CD14-positive monocyte (primary cell): ENCODE data around the gene CCNH. TPM values are rescaled to one million over a fixed set of nuclear protein-coding genes. Genes with fewer than 3 reads are reported as not detected.

Experiments
- DNase-seq, 3 donors: peaks; one replicate each; pipeline ENCODE4 v3.0.0-alpha.2; 2011 to 2022
- H2AFZ ChIP-seq: 2 replicates; pipeline ENCODE4 v1.6.0; 2012; ENCODE audit warnings: mild to moderate bottlenecking, low read depth, low read length, inconsistent platforms; ENCODE audit not compliant: insufficient read depth, poor library complexity, severe bottlenecking
- H3K27ac ChIP-seq, 2 donors: 1 replicate in 1 of 2; 2 replicates in 1 of 2; pipeline ENCODE4 v1.5.1; 2012 to 2013; ENCODE audit warnings: low read length in 2 of 2, control low read depth in 1 of 2, inconsistent platforms in 1 of 2, low read depth in 1 of 2, mild to moderate bottlenecking in 1 of 2
- H3K27me3 ChIP-seq, 2 donors: one replicate each; pipeline versions ENCODE4 v1.6.0 to v1.6.1; 2011 to 2013; ENCODE audit warnings: low read length in 2 of 2; ENCODE audit not compliant: control insufficient read depth in 2 of 2, insufficient read depth in 2 of 2
- H3K36me3 ChIP-seq, 2 donors: replicated peaks in 1 of 2; 1 replicate in 1 of 2; 2 replicates in 1 of 2; pipeline versions ENCODE4 v1.5.1 to v1.6.1; 2012 to 2013; ENCODE audit warnings: low read length in 2 of 2, control low read depth in 1 of 2, inconsistent platforms in 1 of 2, mild to moderate bottlenecking in 1 of 2; ENCODE audit not compliant: insufficient read depth in 2 of 2, control insufficient read depth in 1 of 2
- H3K4me1 ChIP-seq, 2 donors: 1 replicate in 1 of 2; 2 replicates in 1 of 2; pipeline versions ENCODE4 v1.5.1 to v1.6.1; 2012 to 2013; ENCODE audit warnings: low read length in 2 of 2, control low read depth in 1 of 2, inconsistent platforms in 1 of 2, mild to moderate bottlenecking in 1 of 2, moderate library complexity in 1 of 2; ENCODE audit not compliant: insufficient read depth in 2 of 2, control insufficient read depth in 1 of 2
- H3K4me2 ChIP-seq: replicated peaks from 2 replicates; pipeline ENCODE3; 2012; ENCODE audit warnings: low read length, moderate library complexity, mild to moderate bottlenecking; ENCODE audit not compliant: poor library complexity, severe bottlenecking; ENCODE audit errors: extremely low read depth
- H3K4me3 ChIP-seq, 3 experiments: fragments of 200-600 bp in 1 of 3; sonication (generic) in 1 of 3; replicated peaks in 1 of 3; 1 replicate in 2 of 3; 2 replicates in 1 of 3; pipeline ENCODE4 v1.5.1; 2011 to 2013; ENCODE audit warnings: low read length in 3 of 3, mild to moderate bottlenecking in 3 of 3, control low read depth in 2 of 3, low read depth in 2 of 3, inconsistent platforms in 1 of 3, moderate library complexity in 1 of 3
- H3K79me2 ChIP-seq: 2 replicates; pipeline ENCODE4 v1.6.0; 2012; ENCODE audit warnings: mild to moderate bottlenecking, control low read depth, inconsistent platforms, low read length, moderate library complexity; ENCODE audit not compliant: insufficient read depth
- H3K9ac ChIP-seq: 2 replicates; pipeline ENCODE4 v1.6.0; 2017; ENCODE audit warnings: low read length, mild to moderate bottlenecking; ENCODE audit not compliant: insufficient read depth, poor library complexity, severe bottlenecking
- H3K9me3 ChIP-seq, 2 donors: replicated peaks in 1 of 2; 1 replicate in 1 of 2; 2 replicates in 1 of 2; pipeline versions ENCODE4 v1.5.1 to v1.6.1; 2012 to 2013; ENCODE audit warnings: low read length in 2 of 2, control low read depth in 1 of 2; ENCODE audit not compliant: control insufficient read depth in 1 of 2, insufficient read depth in 1 of 2
- H4K20me1 ChIP-seq: 2 replicates; pipeline ENCODE4 v1.6.0; 2012; ENCODE audit warnings: mild to moderate bottlenecking, low read length, control low read depth, moderate library complexity; ENCODE audit not compliant: insufficient read depth
- H3K27ac Mint-ChIP-seq, 7 donors: one replicate each; pipeline ENCODE4 v1.8.0; 2020; ENCODE audit warnings: mild to moderate bottlenecking in 7 of 7, mixed read lengths in 7 of 7, moderate library complexity in 6 of 7, inconsistent platforms in 2 of 7
- H3K27me3 Mint-ChIP-seq, 3 donors: one replicate each; pipeline ENCODE4 v1.8.0; 2021 to 2022; ENCODE audit warnings: low read depth in 3 of 3, mild to moderate bottlenecking in 3 of 3, mixed read lengths in 3 of 3, moderate library complexity in 3 of 3, inconsistent platforms in 1 of 3
- H3K36me3 Mint-ChIP-seq, 2 donors: one replicate each; pipeline ENCODE4 v1.8.0; 2020; ENCODE audit warnings: mixed read lengths in 2 of 2, inconsistent platforms in 1 of 2, mild to moderate bottlenecking in 1 of 2
- H3K4me1 Mint-ChIP-seq: one replicate; pipeline ENCODE4 v1.8.0; 2020; ENCODE audit warnings: mild to moderate bottlenecking, mixed read lengths
- H3K4me3 Mint-ChIP-seq, 2 donors: one replicate each; pipeline ENCODE4 v1.8.0; 2020; ENCODE audit warnings: mild to moderate bottlenecking in 2 of 2, mixed read lengths in 2 of 2, moderate library complexity in 1 of 2
- H3K9me3 Mint-ChIP-seq, 7 donors: one replicate each; pipeline ENCODE4 v1.8.0; 2020 to 2022; ENCODE audit warnings: mixed read lengths in 7 of 7, mild to moderate bottlenecking in 6 of 7, moderate library complexity in 6 of 7, inconsistent platforms in 2 of 7
- WGBS: methylation state at CpG from one replicate; pipeline ENCODE4 v1.1.5; 2013; ENCODE audit warnings: missing lambda C conversion rate; ENCODE audit not compliant: insufficient coverage; 5-methylcytosine and 5-hydroxymethylcytosine counted together
- intact Hi-C, 2 donors: fragments of 100-400 bp; cut with micrococcal nuclease; formaldehyde crosslinking; loops; one replicate each; pipeline versions ENCODE4 v1.15.0 to v1.15.1; 2023
- polyA plus RNA-seq, 3 donors: library from polyadenylated mRNA; depleted of rRNA in 1 of 3; unstranded in 2 of 3; stranded (reverse) in 1 of 3; fragments of 300-500 nt in 2 of 3; fragments of >200 nt in 1 of 3; fragmentation: Illumina TruSeq in 2 of 3; gene quantifications; 1 replicate in 2 of 3; 2 replicates in 1 of 3; pipeline ENCODE4 v1.2.3, GENCODE V29; 2012 to 2021
- TF ChIP-seq, protein P1 (sequence below): fragments of 200-600 bp; IDR thresholded peaks from one replicate; pipeline ENCODE4 v1.8.0; 2022; ENCODE audit warnings: antibody characterized with exemption, mild to moderate bottlenecking

CCNH gene
- polyA plus RNA-seq, 3 donors = 60.3 to 64.0 (median 62.1) TPM

DNA sequence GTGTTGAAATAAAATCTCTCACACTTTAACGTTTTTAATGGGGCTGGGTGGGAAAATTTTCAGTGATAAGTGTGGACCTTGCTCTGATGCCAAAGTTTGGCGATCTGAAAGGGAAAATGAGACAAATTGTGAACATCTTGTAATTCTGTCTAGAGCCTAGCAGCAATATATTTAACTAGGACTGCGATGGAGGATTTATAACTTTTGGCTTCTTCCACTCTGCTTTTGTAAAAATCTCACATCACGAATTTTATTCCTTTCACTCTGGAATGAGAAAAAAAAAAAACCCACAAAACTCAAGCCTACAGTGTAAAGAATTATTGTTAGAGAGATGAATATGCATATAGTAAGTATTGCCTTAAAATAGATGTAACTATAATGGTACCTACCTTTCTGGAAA lies 19.9 kb downstream of the CCNH start:
- H3K4me2 ChIP-seq = no peak overlapping the region

DNA sequence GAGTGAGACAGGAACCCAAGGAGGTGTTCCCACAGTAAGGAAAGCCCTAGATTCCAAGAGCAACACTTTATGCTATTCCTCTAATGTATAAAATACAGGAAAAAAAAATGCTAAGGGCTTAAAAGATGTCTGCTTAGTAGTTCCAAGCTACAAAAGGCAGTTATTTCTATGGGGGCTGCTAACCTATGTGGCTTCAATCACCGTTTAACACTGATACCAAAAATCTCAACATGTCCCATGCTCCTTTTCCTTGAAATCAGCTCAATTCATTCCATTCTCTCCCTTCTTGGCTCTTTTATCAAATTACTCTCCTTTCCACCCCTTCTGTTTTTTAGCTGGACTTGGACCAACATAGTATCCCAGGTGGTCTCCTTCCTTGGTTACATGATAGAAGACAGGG lies 20.6 kb downstream of the CCNH start:
- no peak overlapping the region for H3K4me3 Mint-ChIP-seq
- H3K4me1 ChIP-seq = no peaks in the 10 kb centered on the region
- H4K20me1 ChIP-seq = peaks cover 57% of the 10 kb centered on the region
- peaks cover 0 to 1% (median 0%) of the 10 kb centered on the region in 3 donors for H3K27me3 Mint-ChIP-seq
- intact Hi-C loops = no loop called here
- H3K4me3 ChIP-seq = no peak overlapping the region
- H3K27me3 ChIP-seq = no peaks in the 10 kb centered on the region
- H3K9me3 ChIP-seq = no peaks in the 10 kb centered on the region
- H3K4me2 ChIP-seq = no peak overlapping the region
- H3K36me3 ChIP-seq = peaks cover 96 to 98% of the 10 kb centered on the region in 2 donors
- H3K27ac Mint-ChIP-seq = peak overlapping the region in 2 of 7 donors; percentile 17 to 19
- H3K79me2 ChIP-seq = peaks cover 20% of the 10 kb centered on the region
- H3K36me3 Mint-ChIP-seq = peaks cover 80 to 90% of the 10 kb centered on the region in 2 donors
- no peak for DNase-seq
- TF ChIP-seq, protein P1, sequence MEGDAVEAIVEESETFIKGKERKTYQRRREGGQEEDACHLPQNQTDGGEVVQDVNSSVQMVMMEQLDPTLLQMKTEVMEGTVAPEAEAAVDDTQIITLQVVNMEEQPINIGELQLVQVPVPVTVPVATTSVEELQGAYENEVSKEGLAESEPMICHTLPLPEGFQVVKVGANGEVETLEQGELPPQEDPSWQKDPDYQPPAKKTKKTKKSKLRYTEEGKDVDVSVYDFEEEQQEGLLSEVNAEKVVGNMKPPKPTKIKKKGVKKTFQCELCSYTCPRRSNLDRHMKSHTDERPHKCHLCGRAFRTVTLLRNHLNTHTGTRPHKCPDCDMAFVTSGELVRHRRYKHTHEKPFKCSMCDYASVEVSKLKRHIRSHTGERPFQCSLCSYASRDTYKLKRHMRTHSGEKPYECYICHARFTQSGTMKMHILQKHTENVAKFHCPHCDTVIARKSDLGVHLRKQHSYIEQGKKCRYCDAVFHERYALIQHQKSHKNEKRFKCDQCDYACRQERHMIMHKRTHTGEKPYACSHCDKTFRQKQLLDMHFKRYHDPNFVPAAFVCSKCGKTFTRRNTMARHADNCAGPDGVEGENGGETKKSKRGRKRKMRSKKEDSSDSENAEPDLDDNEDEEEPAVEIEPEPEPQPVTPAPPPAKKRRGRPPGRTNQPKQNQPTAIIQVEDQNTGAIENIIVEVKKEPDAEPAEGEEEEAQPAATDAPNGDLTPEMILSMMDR = no peak
- no peak overlapping the region for H3K9ac ChIP-seq
- H3K27ac ChIP-seq = no peak overlapping the region
- no peaks in the 10 kb centered on the region for H3K9me3 Mint-ChIP-seq
- 75% methylated on average over 1 of the region's 1 CpG for WGBS
- peaks cover 9% of the 10 kb centered on the region for H3K4me1 Mint-ChIP-seq
- no peak overlapping the region for H2AFZ ChIP-seq

More for the DNA sequence above, 19.9 kb downstream of the CCNH start:
- Histone ChIP-seq H2AFZ (no peak overlapping the region), H3K4me3 (no peak overlapping the region), H3K79me2 (peaks cover 27% of the 10 kb centered on the region), H3K27ac (no peak overlapping the region), H3K9me3 (no peaks in the 10 kb centered on the region), H3K4me1 (no peaks in the 10 kb centered on the region), H4K20me1 (peaks cover 63% of the 10 kb centered on the region), H3K36me3 (peaks cover 96 to 98% of the 10 kb centered on the region in 2 donors), H3K27me3 (no peaks in the 10 kb centered on the region), H3K9ac (no peak overlapping the region)
- DNase-seq = no peak
- H3K4me3 Mint-ChIP-seq = no peak overlapping the region
- H3K4me1 Mint-ChIP-seq = peaks cover 9% of the 10 kb centered on the region
- no peak overlapping the region for H3K27ac Mint-ChIP-seq
- intact Hi-C loops = no loop called here
- TF ChIP-seq, protein P1 = no peak
- WGBS = 94% methylated on average over 2 of the region's 4 CpGs
- peaks cover 0 to 1% (median 0%) of the 10 kb centered on the region in 3 donors for H3K27me3 Mint-ChIP-seq
- H3K36me3 Mint-ChIP-seq = peaks cover 80 to 92% of the 10 kb centered on the region in 2 donors
- H3K9me3 Mint-ChIP-seq = no peaks in the 10 kb centered on the region
